Right ventricle myocardium superior (tissue), 1 donor: ENCODE measurements around the gene DOP1A. TPM values are rescaled to one million over a fixed set of nuclear protein-coding genes. Genes with fewer than 3 reads are reported as not detected.

Experiments used
- ATAC-seq: fragments of 200-7000 bp; cut with Tn5 transposase; one replicate; pipeline ENCODE4 v1.9.1; 2020; ENCODE audit warnings: mild to moderate bottlenecking; ENCODE audit not compliant: poor library complexity
- DNase-seq: peaks from one replicate; pipeline ENCODE4 v3.0.0-alpha.2; 2020
- intact Hi-C: fragments of 100-400 bp; cut with DNase I; formaldehyde crosslinking; loops from one replicate; pipeline ENCODE4 v1.11.2; 2022
- long read RNA-seq: library from polyadenylated mRNA; unstranded; transcript quantifications from one replicate; pipeline ENCODE4 v2.0.0, GENCODE V29; 2021
- total RNA-seq: library from RNA; stranded (reverse); fragmentation: NEBNext Ultra II Directional; extraction: Animal tissue kit (Norgen Biotek cat#: 25700); gene quantifications from one replicate; pipeline ENCODE4 v1.2.1, GENCODE V29; 2021
- donor health status: DM: no; HTN: yes; CAD: no; lungs with severe emphysema.

DOP1A gene
- 13.0 TPM for total RNA-seq
- long read RNA-seq, full-length matches to known transcripts: 1 of 5 reads
- long read RNA-seq, partial matches to known transcripts: 0 of 5 reads
- long read RNA-seq, other reads (novel, unspliced or antisense): 4 of 5 reads

GRCh38 chr6:83067448-83068439 is at the start of gene DOP1A:
Gene DOP1A (plus strand): TSS chr6:83067671. CDS start chr6:83096978, 29,307 bp downstream.
- DNase-seq (peak; percentile 98), ATAC-seq (peak; percentile 97)
- intact Hi-C loops: loop anchor here (5.0 kb wide), 1 partner anchor 150 kb away; no protein-coding TSS in a partner anchor

GRCh38 chr6:83019741-83020140 is 47.7 kb upstream of the DOP1A start:
- intact Hi-C loops: no loop called here
- DNase-seq (no peak), ATAC-seq (no peak)

- intact Hi-C loops: no loop called here
- DNase-seq (no peak), ATAC-seq (no peak)
Measured at GRCh38 chr6:83031689-83032088, 35.8 kb upstream of the DOP1A start.

- DNase-seq (no peak), ATAC-seq (no peak)
- intact Hi-C loops: no loop called here
Measured at GRCh38 chr6:83038246-83038645, 29.2 kb upstream of the DOP1A start.

GRCh38 chr6:83042467-83043053 is 24.9 kb upstream of the DOP1A start:
- ATAC-seq (peak; percentile 48), DNase-seq (no peak)
- intact Hi-C loops: no loop called here

- no peak for ATAC-seq
- intact Hi-C loops: no loop called here
- no peak for DNase-seq
Measured at GRCh38 chr6:83044091-83044768, 23.2 kb upstream of the DOP1A start.

GRCh38 chr6:83047065-83047754 is 20.3 kb upstream of the DOP1A start:
- ATAC-seq (no peak), DNase-seq (no peak)
- intact Hi-C loops: no loop called here

- DNase-seq (no peak), ATAC-seq (no peak)
- intact Hi-C loops: no loop called here
Measured at GRCh38 chr6:83051377-83052172, 15.9 kb upstream of the DOP1A start.

GRCh38 chr6:83053678-83054077 is 13.8 kb upstream of the DOP1A start:
- intact Hi-C loops: no loop called here
- DNase-seq (no peak), ATAC-seq (no peak)

- intact Hi-C loops: loop anchor here (5.0 kb wide), 2 partner anchors 783 to 803 kb away; no protein-coding TSS in a partner anchor
- peak; percentile 71 for ATAC-seq
- DNase-seq: no peak
Measured at GRCh38 chr6:83055366-83055964, 12.0 kb upstream of the DOP1A start.

- ATAC-seq: peak; percentile 75
- DNase-seq: no peak
- intact Hi-C loops: loop anchor here (5.0 kb wide), 2 partner anchors 786 to 806 kb away; no protein-coding TSS in a partner anchor
Measured at GRCh38 chr6:83057705-83058321, 9.7 kb upstream of the DOP1A start.

GRCh38 chr6:83061190-83061589 is 6.3 kb upstream of the DOP1A start:
- intact Hi-C loops: no loop called here
- no peak for DNase-seq
- no peak for ATAC-seq

- DNase-seq: no peak
- ATAC-seq: no peak
- intact Hi-C loops: no loop called here
Measured at GRCh38 chr6:83062225-83062624, 5.2 kb upstream of the DOP1A start.

GRCh38 chr6:83065511-83066192 is 1.8 kb upstream of the DOP1A start, which contains the start of gene UBE3D:
Gene UBE3D (minus strand): TSS chr6:83065841. CDS start chr6:83065718, 123 bp downstream.
- DNase-seq (peak; percentile 95), ATAC-seq (peak; percentile 88)

GRCh38 chr6:83068616-83069015 is 1.1 kb downstream of the DOP1A start:
- intact Hi-C loops: loop anchor here (5.0 kb wide), 1 partner anchor 149 kb away; no protein-coding TSS in a partner anchor
- DNase-seq (no peak), ATAC-seq (no peak)

More at GRCh38 chr6:83065511-83066192, 1.8 kb upstream of the DOP1A start, which contains the start of gene UBE3D:
- intact Hi-C loops: loop anchor here (5.0 kb wide), 1 partner anchor 152 kb away; no protein-coding TSS in a partner anchor

GRCh38 chr6:83069633-83070032 is 2.2 kb downstream of the DOP1A start:
- no peak for ATAC-seq
- intact Hi-C loops: loop anchor here (5.0 kb wide), 1 partner anchor 148 kb away; no protein-coding TSS in a partner anchor
- no peak for DNase-seq
